Erythroblast (primary cell): ENCODE measurements around the gene DDIT3.

Experiments used
- GATA1 ChIP-seq: IDR thresholded peaks from 2 replicates; pipeline ENCODE4 v1.6.1; 2011; ENCODE audit warnings: low read depth, mild to moderate bottlenecking, control low read depth, low read length, moderate library complexity
- POLR2A ChIP-seq: IDR thresholded peaks from 2 replicates; pipeline ENCODE4 v1.6.1; 2011; ENCODE audit warnings: mild to moderate bottlenecking, low read length

- TF ChIP-seq POLR2A: no peak
- no peak for TF ChIP-seq GATA1
These were observed 16.3 kb upstream of the DDIT3 start for GRCh38 chr12:57536597-57536942.
